HFF-Myc (cell line): ENCODE data around the gene DRC7.

Experiments
- DNase-seq: peaks from one replicate; pipeline ENCODE4 v3.0.0-alpha.2; 2011; ENCODE audit warnings: low read depth; ENCODE audit errors: extremely low read depth
- H3K4me3 ChIP-seq: replicated peaks from 2 replicates; pipeline ENCODE4 v1.5.1; 2011; ENCODE audit warnings: low read depth, mild to moderate bottlenecking, control low read depth, low read length
- TF ChIP-seq, protein P1 (sequence below): IDR thresholded peaks from 2 replicates; pipeline ENCODE4 v1.5.1; 2012; ENCODE audit warnings: mild to moderate bottlenecking, low read depth, low read length, control low read depth; ENCODE audit errors: missing control alignments

DRC7 gene

GRCh38 chr16:57730771-57731730 is 36.4 kb downstream of the DRC7 start:
- DNase-seq = no peak
- TF ChIP-seq, protein P1, sequence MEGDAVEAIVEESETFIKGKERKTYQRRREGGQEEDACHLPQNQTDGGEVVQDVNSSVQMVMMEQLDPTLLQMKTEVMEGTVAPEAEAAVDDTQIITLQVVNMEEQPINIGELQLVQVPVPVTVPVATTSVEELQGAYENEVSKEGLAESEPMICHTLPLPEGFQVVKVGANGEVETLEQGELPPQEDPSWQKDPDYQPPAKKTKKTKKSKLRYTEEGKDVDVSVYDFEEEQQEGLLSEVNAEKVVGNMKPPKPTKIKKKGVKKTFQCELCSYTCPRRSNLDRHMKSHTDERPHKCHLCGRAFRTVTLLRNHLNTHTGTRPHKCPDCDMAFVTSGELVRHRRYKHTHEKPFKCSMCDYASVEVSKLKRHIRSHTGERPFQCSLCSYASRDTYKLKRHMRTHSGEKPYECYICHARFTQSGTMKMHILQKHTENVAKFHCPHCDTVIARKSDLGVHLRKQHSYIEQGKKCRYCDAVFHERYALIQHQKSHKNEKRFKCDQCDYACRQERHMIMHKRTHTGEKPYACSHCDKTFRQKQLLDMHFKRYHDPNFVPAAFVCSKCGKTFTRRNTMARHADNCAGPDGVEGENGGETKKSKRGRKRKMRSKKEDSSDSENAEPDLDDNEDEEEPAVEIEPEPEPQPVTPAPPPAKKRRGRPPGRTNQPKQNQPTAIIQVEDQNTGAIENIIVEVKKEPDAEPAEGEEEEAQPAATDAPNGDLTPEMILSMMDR = no peak
- H3K4me3 ChIP-seq = no peak overlapping the region

- no peak overlapping the region for H3K4me3 ChIP-seq
- no peak for DNase-seq
- TF ChIP-seq, protein P1 = no peak
These were observed 37.4 kb downstream of the DRC7 start for GRCh38 chr16:57732037-57732436.

GRCh38 chr16:57732714-57733113 is 38.1 kb downstream of the DRC7 start:
- H3K4me3 ChIP-seq = no peak overlapping the region
- no peak for DNase-seq
- TF ChIP-seq, protein P1 = no peak

DNA sequence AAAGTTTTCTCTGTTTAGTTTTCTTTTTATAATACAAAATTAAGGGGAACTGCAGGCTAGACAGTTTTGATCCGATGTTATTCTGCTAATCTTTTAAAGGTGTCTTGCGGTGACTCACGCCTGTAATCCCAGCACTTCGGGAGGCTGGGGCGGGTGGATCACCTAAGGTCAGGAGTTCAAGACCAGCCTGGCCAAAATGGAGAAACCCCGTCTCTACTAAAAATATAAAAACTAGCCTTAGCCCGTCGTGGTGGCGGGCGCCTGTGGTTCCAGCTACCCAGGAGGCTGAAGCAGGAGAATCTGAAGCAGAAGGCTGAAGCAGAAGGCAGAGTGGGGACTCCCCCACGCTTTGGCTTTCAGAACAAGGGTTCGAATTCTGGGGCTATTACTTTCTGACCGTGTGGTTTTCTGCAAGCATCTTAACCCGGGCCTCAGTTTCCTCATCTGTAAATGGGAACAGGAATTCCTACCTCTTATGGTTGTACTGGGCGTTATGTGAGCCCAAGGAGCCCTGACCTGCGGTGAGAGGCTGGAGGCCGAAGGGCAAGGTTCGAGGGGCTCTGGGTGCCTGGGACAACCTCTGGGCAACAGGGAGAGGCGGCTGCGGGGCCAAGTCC is 39.8 kb downstream of the DRC7 start:
- DNase-seq = no peak
- TF ChIP-seq, protein P1 = no peak
- H3K4me3 ChIP-seq = peak overlapping the region; percentile 71

- peak overlapping the region; percentile 71 for H3K4me3 ChIP-seq
- peak; percentile 100 for DNase-seq
- TF ChIP-seq, protein P1 = no peak
These were observed 40.5 kb downstream of the DRC7 start for GRCh38 chr16:57734925-57735754.

- TF ChIP-seq, protein P1 = no peak
- no peak for DNase-seq
- H3K4me3 ChIP-seq = peak within 1 kb of the TSS; percentile 71
These were observed 41.3 kb downstream of the DRC7 start, which contains the start of gene KATNB1 for GRCh38 chr16:57735755-57736418. Gene KATNB1 (plus strand): TSS chr16:57735770. CDS start chr16:57737244, 1,474 bp downstream.
